ENCODE measurements around the gene TBC1D22A. TPM values are rescaled to one million over a fixed set of nuclear protein-coding genes. Genes with fewer than 3 reads are reported as not detected.

TBC1D22A gene
- polyA plus RNA-seq, 1 donor from 2014 or later, result 9.3 TPM

DNA sequence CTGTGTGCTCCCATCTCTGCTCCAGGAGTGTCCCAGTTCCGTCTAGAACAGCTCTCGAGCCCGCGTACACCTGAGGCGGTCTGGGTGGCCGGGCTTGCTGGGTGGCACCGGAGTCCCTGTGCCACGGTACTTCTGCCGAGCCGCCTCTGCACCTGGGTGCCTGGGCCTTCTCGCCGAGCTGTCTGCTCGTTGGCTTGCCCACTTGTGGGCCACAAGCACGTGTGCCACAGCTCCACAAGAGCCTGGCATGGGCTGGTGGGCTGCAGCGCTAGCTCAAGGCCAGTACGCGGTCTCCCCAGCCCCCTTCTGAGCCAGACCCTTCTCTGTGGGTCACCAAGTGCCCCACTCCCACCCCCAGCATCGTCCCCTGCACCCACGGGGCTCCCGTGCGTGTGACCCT lies 388.0 kb downstream of the TBC1D22A start:
- no peak overlapping the region for H3K4me2 ChIP-seq (ENCODE audit: low read length)
- no peaks in the 10 kb centered on the region for H4K20me1 ChIP-seq (ENCODE audit: insufficient read depth)
- no peak overlapping the region for H3K9ac ChIP-seq (ENCODE audit: low read length)
- no peaks in the 10 kb centered on the region for H3K27me3 ChIP-seq (ENCODE audit: insufficient read depth, low read depth, low read length)
- TF ChIP-seq, protein P1, sequence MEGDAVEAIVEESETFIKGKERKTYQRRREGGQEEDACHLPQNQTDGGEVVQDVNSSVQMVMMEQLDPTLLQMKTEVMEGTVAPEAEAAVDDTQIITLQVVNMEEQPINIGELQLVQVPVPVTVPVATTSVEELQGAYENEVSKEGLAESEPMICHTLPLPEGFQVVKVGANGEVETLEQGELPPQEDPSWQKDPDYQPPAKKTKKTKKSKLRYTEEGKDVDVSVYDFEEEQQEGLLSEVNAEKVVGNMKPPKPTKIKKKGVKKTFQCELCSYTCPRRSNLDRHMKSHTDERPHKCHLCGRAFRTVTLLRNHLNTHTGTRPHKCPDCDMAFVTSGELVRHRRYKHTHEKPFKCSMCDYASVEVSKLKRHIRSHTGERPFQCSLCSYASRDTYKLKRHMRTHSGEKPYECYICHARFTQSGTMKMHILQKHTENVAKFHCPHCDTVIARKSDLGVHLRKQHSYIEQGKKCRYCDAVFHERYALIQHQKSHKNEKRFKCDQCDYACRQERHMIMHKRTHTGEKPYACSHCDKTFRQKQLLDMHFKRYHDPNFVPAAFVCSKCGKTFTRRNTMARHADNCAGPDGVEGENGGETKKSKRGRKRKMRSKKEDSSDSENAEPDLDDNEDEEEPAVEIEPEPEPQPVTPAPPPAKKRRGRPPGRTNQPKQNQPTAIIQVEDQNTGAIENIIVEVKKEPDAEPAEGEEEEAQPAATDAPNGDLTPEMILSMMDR (IDR thresholded peaks at IDR 0.05; ENCODE audit: poor library complexity, severe bottlenecking), result no peak
- TF ChIP-seq EP300 (conservative IDR thresholded peaks at IDR 0.05; ENCODE audit: poor library complexity, severe bottlenecking) (no peak), POLR2AphosphoS5 (IDR thresholded peaks at IDR 0.05) (no peak), EZH2 (IDR thresholded peaks at IDR 0.05; ENCODE audit: borderline replicate concordance, insufficient read depth, low read length, poor library complexity, severe bottlenecking) (no peak), RAD21 (conservative IDR thresholded peaks at IDR 0.05) (no peak), MXI1 (conservative IDR thresholded peaks at IDR 0.05; ENCODE audit: poor library complexity, severe bottlenecking) (no peak), TAF1 (IDR thresholded peaks at IDR 0.05; ENCODE audit: low read depth) (no peak), SMC3 (conservative IDR thresholded peaks at IDR 0.05; ENCODE audit: poor library complexity) (no peak)
- TF ChIP-seq, protein P2, sequence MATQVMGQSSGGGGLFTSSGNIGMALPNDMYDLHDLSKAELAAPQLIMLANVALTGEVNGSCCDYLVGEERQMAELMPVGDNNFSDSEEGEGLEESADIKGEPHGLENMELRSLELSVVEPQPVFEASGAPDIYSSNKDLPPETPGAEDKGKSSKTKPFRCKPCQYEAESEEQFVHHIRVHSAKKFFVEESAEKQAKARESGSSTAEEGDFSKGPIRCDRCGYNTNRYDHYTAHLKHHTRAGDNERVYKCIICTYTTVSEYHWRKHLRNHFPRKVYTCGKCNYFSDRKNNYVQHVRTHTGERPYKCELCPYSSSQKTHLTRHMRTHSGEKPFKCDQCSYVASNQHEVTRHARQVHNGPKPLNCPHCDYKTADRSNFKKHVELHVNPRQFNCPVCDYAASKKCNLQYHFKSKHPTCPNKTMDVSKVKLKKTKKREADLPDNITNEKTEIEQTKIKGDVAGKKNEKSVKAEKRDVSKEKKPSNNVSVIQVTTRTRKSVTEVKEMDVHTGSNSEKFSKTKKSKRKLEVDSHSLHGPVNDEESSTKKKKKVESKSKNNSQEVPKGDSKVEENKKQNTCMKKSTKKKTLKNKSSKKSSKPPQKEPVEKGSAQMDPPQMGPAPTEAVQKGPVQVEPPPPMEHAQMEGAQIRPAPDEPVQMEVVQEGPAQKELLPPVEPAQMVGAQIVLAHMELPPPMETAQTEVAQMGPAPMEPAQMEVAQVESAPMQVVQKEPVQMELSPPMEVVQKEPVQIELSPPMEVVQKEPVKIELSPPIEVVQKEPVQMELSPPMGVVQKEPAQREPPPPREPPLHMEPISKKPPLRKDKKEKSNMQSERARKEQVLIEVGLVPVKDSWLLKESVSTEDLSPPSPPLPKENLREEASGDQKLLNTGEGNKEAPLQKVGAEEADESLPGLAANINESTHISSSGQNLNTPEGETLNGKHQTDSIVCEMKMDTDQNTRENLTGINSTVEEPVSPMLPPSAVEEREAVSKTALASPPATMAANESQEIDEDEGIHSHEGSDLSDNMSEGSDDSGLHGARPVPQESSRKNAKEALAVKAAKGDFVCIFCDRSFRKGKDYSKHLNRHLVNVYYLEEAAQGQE (IDR thresholded peaks at IDR 0.05; ENCODE audit: borderline replicate concordance), result no peak
- H2AFZ ChIP-seq (ENCODE audit: low read depth, low read length), result no peak overlapping the region
- H3K27ac ChIP-seq (ENCODE audit: low read length), result no peak overlapping the region
- H3K4me3 ChIP-seq (ENCODE audit: low read length), result no peak overlapping the region
- no peaks in the 10 kb centered on the region for H3K36me3 ChIP-seq (ENCODE audit: insufficient read depth, low read length)
- H3K9me3 ChIP-seq (ENCODE audit: low read length), result no peaks in the 10 kb centered on the region
- no peaks in the 10 kb centered on the region for H3K79me2 ChIP-seq (replicated peaks; ENCODE audit: insufficient read depth, low read length)
- H3F3A ChIP-seq (ENCODE audit: insufficient read depth, low read length, poor library complexity, severe bottlenecking), result no peaks in the 10 kb centered on the region
- no peaks in the 10 kb centered on the region for H3K9me2 ChIP-seq (ENCODE audit: insufficient read depth, low read length)

DNA sequence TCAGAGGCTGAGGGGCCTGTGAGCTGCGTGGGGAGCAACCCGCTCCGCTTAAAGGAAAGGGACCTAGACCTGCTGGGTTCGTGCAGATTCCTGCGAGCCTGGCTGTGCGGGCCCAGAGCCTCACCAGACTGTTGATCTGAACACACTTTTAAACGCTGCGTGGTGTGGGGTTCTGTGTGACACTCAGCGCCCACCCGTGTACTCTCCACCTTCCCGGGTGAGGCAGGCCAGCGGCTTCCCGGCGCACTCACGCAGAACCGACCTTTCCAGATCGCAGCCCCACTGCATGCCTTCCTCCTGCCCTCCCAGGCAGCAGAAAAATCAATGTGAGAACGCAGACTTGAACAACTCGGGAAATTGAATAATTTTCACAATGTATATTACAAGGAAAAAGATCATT lies 388.6 kb downstream of the TBC1D22A start:
- Histone ChIP-seq H3K4me3 (ENCODE audit: low read length) (no peak overlapping the region), H4K20me1 (ENCODE audit: insufficient read depth) (no peaks in the 10 kb centered on the region), H3K9me3 (ENCODE audit: low read length) (no peaks in the 10 kb centered on the region), H2AFZ (ENCODE audit: low read depth, low read length) (no peak overlapping the region), H3K79me2 (replicated peaks; ENCODE audit: insufficient read depth, low read length) (no peaks in the 10 kb centered on the region), H3K4me2 (ENCODE audit: low read length) (no peak overlapping the region), H3K9me2 (ENCODE audit: insufficient read depth, low read length) (no peaks in the 10 kb centered on the region), H3K9ac (ENCODE audit: low read length) (no peak overlapping the region), H3K27me3 (ENCODE audit: insufficient read depth, low read depth, low read length) (no peaks in the 10 kb centered on the region), H3K36me3 (ENCODE audit: insufficient read depth, low read length) (no peaks in the 10 kb centered on the region), H3F3A (ENCODE audit: insufficient read depth, low read length, poor library complexity, severe bottlenecking) (no peaks in the 10 kb centered on the region), H3K27ac (ENCODE audit: low read length) (no peak overlapping the region)
- TF ChIP-seq TAF1 (IDR thresholded peaks at IDR 0.05; ENCODE audit: low read depth), result no peak
- no peak for TF ChIP-seq POLR2AphosphoS5 (IDR thresholded peaks at IDR 0.05)
- TF ChIP-seq, protein P1 (IDR thresholded peaks at IDR 0.05; ENCODE audit: poor library complexity, severe bottlenecking), result no peak
- no peak for TF ChIP-seq EP300 (conservative IDR thresholded peaks at IDR 0.05; ENCODE audit: poor library complexity, severe bottlenecking)
- TF ChIP-seq SMC3 (conservative IDR thresholded peaks at IDR 0.05; ENCODE audit: poor library complexity), result no peak
- TF ChIP-seq EZH2 (IDR thresholded peaks at IDR 0.05; ENCODE audit: borderline replicate concordance, insufficient read depth, low read length, poor library complexity, severe bottlenecking), result no peak
- TF ChIP-seq RAD21 (conservative IDR thresholded peaks at IDR 0.05), result no peak
- TF ChIP-seq, protein P2 (IDR thresholded peaks at IDR 0.05; ENCODE audit: borderline replicate concordance), result no peak
- no peak for TF ChIP-seq MXI1 (conservative IDR thresholded peaks at IDR 0.05; ENCODE audit: poor library complexity, severe bottlenecking)
